Kidney (tissue), 14 donors: ENCODE measurements around the gene MITF. TPM values are rescaled to one million over a fixed set of nuclear protein-coding genes. Genes with fewer than 3 reads are reported as not detected.
A peak's percentile ranks its signal among the peaks of the same experiment; 100 is the strongest.

ENCODE experiments used
- DNase-seq, 5 donors: peaks; one replicate each; pipeline ENCODE4 v3.0.0-alpha.2; 2013 to 2020
- FAIRE-seq: peaks from 2 replicates; lab custom pipeline; 2012; peaks lifted over from hg19 to GRCh38; lab: Jason Lieb, UNC
- H3K27ac ChIP-seq, 2 donors: one replicate each; pipeline ENCODE4 v1.7.0; 2013; ENCODE audit warnings: low read depth in 2 of 2, low read length in 2 of 2, inconsistent platforms in 1 of 2
- H3K27me3 ChIP-seq: one replicate; pipeline ENCODE4 v1.7.1; 2013; ENCODE audit warnings: low read length, inconsistent platforms; ENCODE audit not compliant: control insufficient read depth, insufficient read depth
- H3K36me3 ChIP-seq, 3 donors: one replicate each; pipeline versions ENCODE4 v1.7.0 to v1.7.1; 2013; ENCODE audit warnings: low read length in 3 of 3, control low read depth in 1 of 3, inconsistent platforms in 1 of 3; ENCODE audit not compliant: insufficient read depth in 3 of 3, control insufficient read depth in 2 of 3
- H3K4me1 ChIP-seq, 3 donors: one replicate each; pipeline versions ENCODE4 v1.7.0 to v1.7.1; 2013; ENCODE audit warnings: low read length in 3 of 3, inconsistent platforms in 1 of 3, low read depth in 1 of 3; ENCODE audit not compliant: control insufficient read depth in 2 of 3, insufficient read depth in 2 of 3
- H3K4me3 ChIP-seq, 3 donors: one replicate each; pipeline versions ENCODE4 v1.7.0 to v1.8.1; 2013; ENCODE audit warnings: low read length in 3 of 3, control low read depth in 1 of 3, inconsistent platforms in 1 of 3
- H3K9ac ChIP-seq, 3 donors: one replicate each; pipeline versions ENCODE4 v1.7.0 to v1.7.1; 2013; ENCODE audit warnings: low read length in 3 of 3, control low read depth in 1 of 3, inconsistent platforms in 1 of 3
- H3K9me3 ChIP-seq, 3 donors: one replicate each; pipeline versions ENCODE4 v1.7.0 to v1.7.1; 2013; ENCODE audit warnings: low read length in 3 of 3, control low read depth in 1 of 3, inconsistent platforms in 1 of 3; ENCODE audit not compliant: control insufficient read depth in 2 of 3, insufficient read depth in 1 of 3
- CTCF ChIP-seq: IDR thresholded peaks from 3 replicates; pipeline ENCODE4 v1.5.1; 2012; ENCODE audit warnings: mild to moderate bottlenecking, moderate library complexity, borderline replicate concordance; ENCODE audit not compliant: insufficient read depth; ENCODE audit errors: extremely low read depth
- intact Hi-C: fragments of 100-400 bp; cut with DNase I; formaldehyde crosslinking; loops from one replicate; pipeline ENCODE4 v1.11.1; 2022
- polyA plus RNA-seq: library from polyadenylated mRNA; stranded (reverse); fragments of 350-450 nt; fragmentation: Illumina TruSeq; extraction: RNeasy Lipid Tissue Mini Kit (QIAGEN cat#74804); gene quantifications from one replicate; pipeline ENCODE4 v1.2.3, GENCODE V29; 2014; ENCODE audit warnings: low read depth, low replicate concordance; ENCODE audit not compliant: insufficient read depth
- total RNA-seq: library from RNA; stranded (reverse); fragmentation: NEBNext Ultra II Directional; extraction: Animal tissue kit (Norgen Biotek cat#: 25700); gene quantifications from one replicate; pipeline ENCODE4 v1.2.1, GENCODE V29; 2021
- donor health status: control.
- donor health status: control.
- donor health status: control.
- donor health status: control.
- donor health status: control.
- donor health status: DM: yes; HTN: yes; CAD: no.
- donor health status: Normal renal cell carcinoma (clear cell type).

The MITF gene
- total and polyA plus RNA-seq, 2 donors from 2014 or later: 14.1 to 52.6 TPM

- peaks cover 0 to 16% (median 15%) of the 10 kb centered on the region in 3 donors for H3K4me1 ChIP-seq
- DNase-seq: no peak
- no peak overlapping the region for H3K9ac ChIP-seq
- no peak overlapping the region for H3K27ac ChIP-seq
- H3K4me3 ChIP-seq: no peak overlapping the region
- H3K9me3 ChIP-seq: no peaks in the 10 kb centered on the region
- no peaks in the 10 kb centered on the region for H3K36me3 ChIP-seq
- TF ChIP-seq CTCF: no peak
- no peak for FAIRE-seq
- no peaks in the 10 kb centered on the region for H3K27me3 ChIP-seq
- intact Hi-C loops: no loop called here
Observed at GRCh38 chr3:69861556-69861955, 122.3 kb downstream of the MITF start.

GRCh38 chr3:69864141-69864540, 124.9 kb downstream of the MITF start:
- Histone ChIP-seq H3K9ac (no peak overlapping the region), H3K36me3 (no peaks in the 10 kb centered on the region), H3K27ac (no peak overlapping the region), H3K9me3 (no peaks in the 10 kb centered on the region), H3K4me3 (no peak overlapping the region), H3K27me3 (no peaks in the 10 kb centered on the region), H3K4me1 (peaks cover 0 to 12% (median 8%) of the 10 kb centered on the region in 3 donors)
- FAIRE-seq (no peak), DNase-seq (no peak)
- intact Hi-C loops: no loop called here
- TF ChIP-seq CTCF: no peak

- H3K4me1 ChIP-seq: peaks cover 0 to 16% (median 8%) of the 10 kb centered on the region in 3 donors
- no peak for TF ChIP-seq CTCF
Observed at GRCh38 chr3:69864766-69865165, 125.5 kb downstream of the MITF start.

More at GRCh38 chr3:69864766-69865165, 125.5 kb downstream of the MITF start:
- intact Hi-C loops: no loop called here
- H3K36me3 ChIP-seq: no peaks in the 10 kb centered on the region
- H3K9me3 ChIP-seq: no peaks in the 10 kb centered on the region
- no peaks in the 10 kb centered on the region for H3K27me3 ChIP-seq
- FAIRE-seq (no peak), DNase-seq (no peak)
- H3K4me3 ChIP-seq: no peak overlapping the region
- H3K9ac ChIP-seq: no peak overlapping the region
- H3K27ac ChIP-seq: peak overlapping the region in 1 of 2 donors; percentile 69
